Activated B cell treated with CpG ODN at 0.5 μM for 24 hours (primary cell): ENCODE results near the gene ERGIC1. TPM values are rescaled to one million over a fixed set of nuclear protein-coding genes. Genes with fewer than 3 reads are reported as not detected.

Experiments
- ATAC-seq: fragments of 200-7000 bp; cut with Tn5 transposase; one replicate; pipeline ENCODE4 v1.10.0; 2021; ENCODE audit warnings: low read depth, mild to moderate bottlenecking, moderate library complexity
- CTCF ChIA-PET: fragments of 350-600 bp; sonication (Branson Sonifier 250); formaldehyde crosslinking; loops from one replicate; lab custom pipeline; 2021; ENCODE audit warnings: antibody characterized with exemption; lab: Charles Lee
- POLR2A ChIA-PET: fragments of 350-600 bp; sonication (Branson Sonifier 250); formaldehyde crosslinking; loops from one replicate; lab custom pipeline; 2021; ENCODE audit warnings: antibody characterized with exemption; lab: Charles Lee
- DNase-seq: peaks from one replicate; pipeline ENCODE4 v3.0.0; 2022
- H3K27ac Mint-ChIP-seq: one replicate; pipeline ENCODE4 v1.8.0; 2020; ENCODE audit warnings: mixed read lengths
- H3K27me3 Mint-ChIP-seq: one replicate; pipeline ENCODE4 v1.8.0; 2021; ENCODE audit warnings: mixed read lengths
- H3K36me3 Mint-ChIP-seq: one replicate; pipeline ENCODE4 v1.8.0; 2021; ENCODE audit warnings: low read depth, mixed read lengths
- H3K4me1 Mint-ChIP-seq: one replicate; pipeline ENCODE4 v1.8.0; 2021; ENCODE audit warnings: mixed read lengths
- H3K4me3 Mint-ChIP-seq: one replicate; pipeline ENCODE4 v1.8.0; 2020; ENCODE audit warnings: mild to moderate bottlenecking, mixed read lengths
- H3K9me3 Mint-ChIP-seq: one replicate; pipeline ENCODE4 v1.8.0; 2020; ENCODE audit warnings: mixed read lengths
- intact Hi-C: fragments of 100-400 bp; cut with micrococcal nuclease; formaldehyde crosslinking; loops from one replicate; pipeline ENCODE4 v1.15.1; 2024
- total RNA-seq: library from RNA; stranded (reverse); gene quantifications from 2 replicates; pipeline ENCODE4 v1.2.3, GENCODE V29; 2022
- TF ChIP-seq, protein P1 (sequence below): fragments of 200-600 bp; IDR thresholded peaks from one replicate; pipeline ENCODE4 v1.8.0; 2022; ENCODE audit warnings: antibody characterized with exemption, mild to moderate bottlenecking

ERGIC1 gene
- total RNA-seq, 1 donor from 2014 or later, result 72.5 TPM

- H3K4me1 Mint-ChIP-seq, result peaks cover 11% of the 10 kb centered on the region
- TF ChIP-seq, protein P1, sequence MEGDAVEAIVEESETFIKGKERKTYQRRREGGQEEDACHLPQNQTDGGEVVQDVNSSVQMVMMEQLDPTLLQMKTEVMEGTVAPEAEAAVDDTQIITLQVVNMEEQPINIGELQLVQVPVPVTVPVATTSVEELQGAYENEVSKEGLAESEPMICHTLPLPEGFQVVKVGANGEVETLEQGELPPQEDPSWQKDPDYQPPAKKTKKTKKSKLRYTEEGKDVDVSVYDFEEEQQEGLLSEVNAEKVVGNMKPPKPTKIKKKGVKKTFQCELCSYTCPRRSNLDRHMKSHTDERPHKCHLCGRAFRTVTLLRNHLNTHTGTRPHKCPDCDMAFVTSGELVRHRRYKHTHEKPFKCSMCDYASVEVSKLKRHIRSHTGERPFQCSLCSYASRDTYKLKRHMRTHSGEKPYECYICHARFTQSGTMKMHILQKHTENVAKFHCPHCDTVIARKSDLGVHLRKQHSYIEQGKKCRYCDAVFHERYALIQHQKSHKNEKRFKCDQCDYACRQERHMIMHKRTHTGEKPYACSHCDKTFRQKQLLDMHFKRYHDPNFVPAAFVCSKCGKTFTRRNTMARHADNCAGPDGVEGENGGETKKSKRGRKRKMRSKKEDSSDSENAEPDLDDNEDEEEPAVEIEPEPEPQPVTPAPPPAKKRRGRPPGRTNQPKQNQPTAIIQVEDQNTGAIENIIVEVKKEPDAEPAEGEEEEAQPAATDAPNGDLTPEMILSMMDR, result no peak
- POLR2A ChIA-PET, result no interaction called here
- no peak overlapping the region for H3K27ac Mint-ChIP-seq
- DNase-seq, result no peak
- H3K9me3 Mint-ChIP-seq, result no peaks in the 10 kb centered on the region
- no peaks in the 10 kb centered on the region for H3K27me3 Mint-ChIP-seq
- peaks cover 33% of the 10 kb centered on the region for H3K36me3 Mint-ChIP-seq
- H3K4me3 Mint-ChIP-seq, result no peak overlapping the region
- CTCF ChIA-PET, result interaction anchor here (1.5 kb wide), 1 partner anchor 239 kb away, joined by 3 read pairs; no protein-coding TSS in a partner anchor
- ATAC-seq, result no peak
- intact Hi-C loops, result loop anchor here (10.0 kb wide), 1 partner anchor 767 kb away; the partner anchor contains the start of gene STK10
These were observed 118.0 kb downstream of the ERGIC1 start for GRCh38 chr5:172952034-172952511.

- peaks cover 23% of the 10 kb centered on the region for H3K36me3 Mint-ChIP-seq
- H3K9me3 Mint-ChIP-seq, result no peaks in the 10 kb centered on the region
- intact Hi-C loops, result loop anchor here (10.0 kb wide), 1 partner anchor 769 kb away; the partner anchor contains the start of gene STK10
- H3K4me3 Mint-ChIP-seq, result no peak overlapping the region
- POLR2A ChIA-PET, result interaction anchor here (0.7 kb wide), 1 partner anchor 286 kb away, joined by 3 read pairs; no protein-coding TSS in a partner anchor
- DNase-seq (no peak), ATAC-seq (no peak)
- no peak overlapping the region for H3K27ac Mint-ChIP-seq
- H3K4me1 Mint-ChIP-seq, result peaks cover 19% of the 10 kb centered on the region
- CTCF ChIA-PET, result interaction anchor here (1.1 to 1.5 kb wide), 2 partner anchors 21 to 239 kb away, joined by 3 read pairs; no protein-coding TSS in a partner anchor
- H3K27me3 Mint-ChIP-seq, result no peaks in the 10 kb centered on the region
- TF ChIP-seq, protein P1, result no peak
These were observed 120.0 kb downstream of the ERGIC1 start for GRCh38 chr5:172953776-172954675.

GRCh38 chr5:172954751-172955159 lies 120.7 kb downstream of the ERGIC1 start:
- TF ChIP-seq, protein P1, result no peak
- ATAC-seq (no peak), DNase-seq (no peak)
- H3K4me1 Mint-ChIP-seq, result peaks cover 22% of the 10 kb centered on the region
- intact Hi-C loops, result loop anchor here (5.0 to 10.0 kb wide), 2 partner anchors 672 to 770 kb away; partner anchors contain the start of genes STK10 and UBTD2
- CTCF ChIA-PET, result interaction anchor here (1.5 kb wide), 1 partner anchor 240 kb away, joined by 3 read pairs; no protein-coding TSS in a partner anchor
- no peaks in the 10 kb centered on the region for H3K27me3 Mint-ChIP-seq
- H3K27ac Mint-ChIP-seq, result no peak overlapping the region
- POLR2A ChIA-PET, result interaction anchor here (0.7 kb wide), 1 partner anchor 285 kb away, joined by 3 read pairs; no protein-coding TSS in a partner anchor
- no peaks in the 10 kb centered on the region for H3K9me3 Mint-ChIP-seq
- H3K36me3 Mint-ChIP-seq, result peaks cover 25% of the 10 kb centered on the region
- no peak overlapping the region for H3K4me3 Mint-ChIP-seq

DNA sequence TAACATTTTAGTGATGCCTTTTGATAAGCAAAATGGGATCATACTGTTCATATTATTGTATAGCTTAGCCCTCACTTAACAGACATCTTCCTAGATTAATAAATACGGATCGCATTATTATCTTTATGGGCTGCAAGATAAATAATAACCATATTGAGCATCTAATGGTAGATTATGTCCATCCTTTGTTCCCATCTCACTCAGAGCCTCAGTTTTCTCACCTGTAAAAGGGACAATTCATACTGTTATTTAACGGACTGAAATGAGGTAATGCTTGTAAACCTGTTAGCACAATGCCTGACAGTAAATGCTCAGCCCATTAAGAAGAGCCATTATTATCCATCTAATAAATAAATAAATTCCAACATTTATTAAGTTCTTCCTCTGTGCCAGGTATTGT lies 122.2 kb downstream of the ERGIC1 start:
- intact Hi-C loops, result loop anchor here (5.0 to 10.0 kb wide), 2 partner anchors 674 to 771 kb away; partner anchors contain the start of genes STK10 and UBTD2
- H3K27me3 Mint-ChIP-seq, result no peaks in the 10 kb centered on the region
- H3K36me3 Mint-ChIP-seq, result peaks cover 17% of the 10 kb centered on the region
- no peaks in the 10 kb centered on the region for H3K9me3 Mint-ChIP-seq
- TF ChIP-seq, protein P1, result no peak
- ChIA-PET CTCF (no interaction called here), POLR2A (no interaction called here)
- no peak overlapping the region for H3K27ac Mint-ChIP-seq
- H3K4me3 Mint-ChIP-seq, result no peak overlapping the region
- DNase-seq (no peak), ATAC-seq (no peak)
- peaks cover 31% of the 10 kb centered on the region for H3K4me1 Mint-ChIP-seq
